GM12878 (cell line): ENCODE measurements around the gene HAUS7. TPM values are rescaled to one million over a fixed set of nuclear protein-coding genes. Genes with fewer than 3 reads are reported as not detected.

Experiments used
- ATAC-seq: fragments of 200-7000 bp; cut with Tn5 transposase; 3 replicates; pipeline ENCODE4 v1.9.1; 2020; ENCODE audit warnings: mild to moderate bottlenecking, moderate library complexity
- BruUV-seq: library from RNA; stranded (reverse); fragments of 400-500 nt; replicated peaks from 2 replicates; lab custom pipeline; 2021; lab: Mats Ljungman, UMichigan
- CTCF ChIA-PET: fragments of 300-600 bp; sonication (Branson Sonifier 250); formaldehyde crosslinking; extraction: SDS; loops from one replicate; lab custom pipeline; 2021; ENCODE audit warnings: inconsistent platforms; lab: Yijun Ruan, JAX
- POLR2A ChIA-PET: fragments of 350-600 bp; formaldehyde crosslinking; extraction: SDS; loops from one replicate; lab custom pipeline; 2021; ENCODE audit warnings: inconsistent platforms; lab: Charles Lee
- RAD21 ChIA-PET: fragments of 300-600 bp; sonication (Branson Sonifier 250); formaldehyde crosslinking; loops from one replicate; lab custom pipeline; 2023; ENCODE audit warnings: antibody characterized with exemption; ENCODE audit not compliant: unreplicated experiment; lab: Charles Lee
- SMC1A ChIA-PET: fragments of 300-600 bp; sonication (Branson Sonifier 250); formaldehyde crosslinking; loops from one replicate; lab custom pipeline; 2023; ENCODE audit not compliant: unreplicated experiment, uncharacterized antibody; lab: Charles Lee
- DNase-seq: peaks from one replicate; pipeline ENCODE4 v3.0.0-alpha.2; 2011; ENCODE audit warnings: low read depth, low spot score
- FAIRE-seq: peaks from 3 replicates; lab custom pipeline; 2011; peaks lifted over from hg19 to GRCh38; lab: Jason Lieb, UNC
- H2AFZ ChIP-seq: 2 replicates; pipeline ENCODE4 v1.6.0; 2011; ENCODE audit warnings: low read depth, low read length, control low read depth; ENCODE audit not compliant: control insufficient read depth
- H3K27ac ChIP-seq: 2 replicates; pipeline ENCODE4 v1.5.1; 2011; ENCODE audit warnings: control low read depth; ENCODE audit not compliant: control insufficient read depth, insufficient read depth
- H3K27me3 ChIP-seq, 2 experiments: replicated peaks in 1 of 2; 2 replicates each; pipeline versions ENCODE4 v1.6.0 to v1.6.1; 2011; ENCODE audit warnings: low read length in 1 of 2; ENCODE audit not compliant: control insufficient read depth in 2 of 2, insufficient read depth in 2 of 2
- H3K36me3 ChIP-seq, 2 experiments: 2 replicates each; pipeline ENCODE4 v1.5.1; 2011; ENCODE audit warnings: low read length in 1 of 2; ENCODE audit not compliant: control insufficient read depth in 2 of 2, insufficient read depth in 2 of 2
- H3K4me1 ChIP-seq: 2 replicates; pipeline ENCODE4 v1.6.1; 2011; ENCODE audit warnings: mild to moderate bottlenecking, low read length, moderate library complexity, mixed read lengths; ENCODE audit not compliant: control insufficient read depth, insufficient read depth
- H3K4me2 ChIP-seq: 2 replicates; pipeline ENCODE4 v1.6.0; 2011; ENCODE audit warnings: control low read depth; ENCODE audit not compliant: control insufficient read depth, insufficient read depth
- H3K4me3 ChIP-seq: fragments of 200-600 bp; sonication (generic); 2 replicates; pipeline ENCODE4 v1.5.1; 2016
- H3K79me2 ChIP-seq: 2 replicates; pipeline ENCODE4 v1.6.0; 2011; ENCODE audit warnings: low read length; ENCODE audit not compliant: control insufficient read depth, insufficient read depth
- H3K9ac ChIP-seq: 2 replicates; pipeline ENCODE4 v1.8.0; 2011; ENCODE audit warnings: low read length, control low read depth, mixed read lengths; ENCODE audit not compliant: control insufficient read depth, insufficient read depth
- H3K9me3 ChIP-seq: replicated peaks from 3 replicates; pipeline ENCODE4 v1.5.1; 2011; ENCODE audit warnings: mild to moderate bottlenecking, low read length; ENCODE audit not compliant: control insufficient read depth, insufficient read depth
- H4K20me1 ChIP-seq: 2 replicates; pipeline ENCODE4 v1.6.0; 2011; ENCODE audit not compliant: control insufficient read depth, insufficient read depth
- ATF7 ChIP-seq: fragments of 450-650 bp; IDR thresholded peaks from 2 replicates; pipeline ENCODE4 v1.6.1; 2016; ENCODE audit warnings: low read depth, mild to moderate bottlenecking
- BCL11A ChIP-seq: IDR thresholded peaks from 2 replicates; pipeline ENCODE4 v1.6.1; 2011; ENCODE audit warnings: low read depth, low read length
- BHLHE40 ChIP-seq, 2 experiments: fragments of 450-650 bp in 1 of 2; IDR thresholded peaks; 2 replicates each; pipeline ENCODE4 v1.6.1; 2011 to 2017; ENCODE audit warnings: low read depth in 2 of 2, borderline replicate concordance in 1 of 2, improper control_type of control experiment in 1 of 2, low read length in 1 of 2, mild to moderate bottlenecking in 1 of 2
- BRCA1 ChIP-seq: IDR thresholded peaks from 2 replicates; pipeline ENCODE4 v1.6.1; 2011; ENCODE audit warnings: low read depth, low read length, improper control_type of control experiment
- CBX5 ChIP-seq: sonication (generic); IDR thresholded peaks from 2 replicates; pipeline ENCODE4 v1.6.1; 2016; ENCODE audit warnings: low read depth, moderate library complexity, mild to moderate bottlenecking, inconsistent platforms
- DPF2 ChIP-seq: fragments of 450-650 bp; IDR thresholded peaks from 2 replicates; pipeline ENCODE4 v1.6.1; 2017; ENCODE audit warnings: mild to moderate bottlenecking
- EGR1 ChIP-seq, 2 experiments: IDR thresholded peaks; 1 replicate in 1 of 2; 2 replicates in 1 of 2; pipeline ENCODE4 v1.6.1; 2011 to 2012; ENCODE audit warnings: low read depth in 2 of 2, low read length in 2 of 2, borderline replicate concordance in 1 of 2, mild to moderate bottlenecking in 1 of 2, moderate library complexity in 1 of 2
- FOXM1 ChIP-seq: IDR thresholded peaks from 2 replicates; pipeline ENCODE4 v1.6.1; 2012; ENCODE audit warnings: low read depth, mild to moderate bottlenecking, inconsistent platforms, low read length, moderate library complexity
- HDGF ChIP-seq: fragments of 450-650 bp; IDR thresholded peaks from 2 replicates; pipeline ENCODE4 v1.6.1; 2016; ENCODE audit warnings: antibody characterized with exemption
- KDM1A ChIP-seq: fragments of 200-600 bp; sonication (generic); IDR thresholded peaks from 2 replicates; pipeline ENCODE4 v1.6.1; 2016; ENCODE audit warnings: borderline replicate concordance
- MEF2B ChIP-seq: fragments of 450-650 bp; IDR thresholded peaks from 2 replicates; pipeline ENCODE4 v1.6.1; 2018; ENCODE audit warnings: mild to moderate bottlenecking, moderate library complexity; ENCODE audit not compliant: partially characterized antibody, poor library complexity, severe bottlenecking
- MYC ChIP-seq: IDR thresholded peaks from 2 replicates; pipeline ENCODE4 v1.6.1; 2011; ENCODE audit warnings: mild to moderate bottlenecking, low read length, moderate library complexity, inconsistent platforms; ENCODE audit not compliant: insufficient read depth, insufficient replicate concordance, insufficient read length, severe bottlenecking
- NR2C2 ChIP-seq: IDR thresholded peaks from 2 replicates; pipeline ENCODE4 v1.6.1; 2011; ENCODE audit warnings: borderline replicate concordance, low read depth; ENCODE audit not compliant: control insufficient read depth, insufficient read length
- POU2F2 ChIP-seq: IDR thresholded peaks from 3 replicates; pipeline ENCODE4 v1.6.1; 2011; ENCODE audit warnings: low read depth, mild to moderate bottlenecking, low read length, borderline replicate concordance
- USF2 ChIP-seq: IDR thresholded peaks from 2 replicates; pipeline ENCODE4 v1.6.1; 2011; ENCODE audit warnings: low read depth, low read length, improper control_type of control experiment, borderline replicate concordance
- ZNF274 ChIP-seq: IDR thresholded peaks from one replicate; pipeline ENCODE4 v1.8.0; 2011; ENCODE audit not compliant: insufficient read length, insufficient read depth
- WGBS: methylation state at CpG from one replicate; pipeline ENCODE4 v1.1.6; 2016; ENCODE audit warnings: low lambda C conversion rate; ENCODE audit not compliant: insufficient replicate concordance, insufficient coverage; ENCODE audit errors: missing lambda C conversion rate; 5-methylcytosine and 5-hydroxymethylcytosine counted together
- in situ Hi-C: fragments of 300-500 bp; cut with MboI; formaldehyde crosslinking; loops from 9 replicates; pipeline ENCODE4 v1.14.3; 2018; ENCODE audit warnings: mixed read lengths
- intact Hi-C: fragments of 100-400 bp; cut with micrococcal nuclease; formaldehyde crosslinking; loops from one replicate; pipeline ENCODE4 v1.14.2; 2022; ENCODE audit not compliant: unreplicated experiment
- polyA plus RNA-seq, 11 experiments: library from polyadenylated mRNA; depleted of rRNA in 4 of 11; unstranded in 6 of 11; stranded (reverse) in 5 of 11; fragments of >200 nt; fragmentation: Nextera tagmentation in 4 of 11; fragmentation: Illumina TruSeq in 1 of 11; extraction: Ambion mirVana in 4 of 11; extraction: Trizol in 1 of 11; gene quantifications; 1 replicate in 1 of 11; 2 replicates in 10 of 11; pipeline versions ENCODE4 v1.2.1 to v1.2.3, GENCODE V29; 2011 to 2016; ENCODE audit warnings: inconsistent platforms in 2 of 11, missing spikeins in 2 of 11, low read depth in 1 of 11
- total RNA-seq, 4 experiments: library from RNA; depleted of rRNA in 3 of 4; stranded (reverse); fragments of >200 nt in 3 of 4; fragmentation: Illumina TruSeq in 1 of 4; extraction: Trizol in 1 of 4; gene quantifications; 2 replicates each; pipeline versions ENCODE4 v1.2.1 to v1.2.3, GENCODE V29; 2013 to 2021
- TF ChIP-seq, protein P1 (sequence below): fragments of 450-650 bp; IDR thresholded peaks from 2 replicates; pipeline ENCODE4 v1.6.1; 2018; ENCODE audit warnings: mild to moderate bottlenecking, low read depth, moderate library complexity; ENCODE audit not compliant: partially characterized antibody

HAUS7 gene
- total and polyA plus RNA-seq, 10 of the 15 experiments (the other 5 are each of a cell fraction or from before 2014, with no cell fraction given): 6.7 to 63.3 (median 24.1) TPM

DNA sequence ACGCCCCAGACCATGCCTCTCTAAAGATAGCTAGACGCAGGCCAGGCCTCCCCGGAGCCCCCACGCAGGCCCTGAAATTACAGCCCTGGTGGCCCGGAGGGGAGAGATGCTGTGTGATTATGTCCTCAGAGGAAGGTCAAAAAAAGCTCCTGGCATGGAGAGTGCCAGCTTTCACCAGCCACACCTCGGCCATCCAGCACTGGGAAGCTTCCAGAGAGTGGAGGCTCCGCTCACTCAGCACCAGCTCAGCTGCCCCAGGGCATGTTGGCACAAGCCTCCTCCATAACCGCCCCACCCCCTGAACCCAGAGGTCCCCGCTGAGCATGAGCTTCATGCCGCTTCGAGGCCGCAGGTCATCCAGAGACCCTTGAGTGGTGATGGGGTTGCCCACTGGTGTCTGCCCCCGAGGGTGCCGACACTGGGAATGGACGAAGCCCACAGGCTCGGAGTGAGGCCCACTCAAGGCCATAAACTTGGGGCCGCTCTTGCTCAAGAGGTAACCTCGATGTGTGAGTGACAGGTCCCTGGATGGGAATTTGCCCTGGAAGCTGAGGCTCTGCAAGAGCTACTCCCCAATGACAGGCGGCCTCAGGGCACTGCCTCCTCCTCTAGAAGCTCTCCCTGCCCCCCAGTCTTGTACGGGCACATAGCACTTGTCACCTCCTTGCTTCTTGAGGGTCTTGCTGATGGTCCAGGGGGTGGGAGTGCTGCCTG lies 20.0 kb upstream of the HAUS7 start:
- no peaks in the 10 kb centered on the region for H3K36me3 ChIP-seq
- 38% methylated on average over 20 of the region's 20 CpGs for WGBS
- TF ChIP-seq POU2F2 (no peak), ZNF274 (no peak), KDM1A (no peak), FOXM1 (no peak), USF2 (no peak), NR2C2 (no peak), MYC (no peak), MEF2B (no peak), BHLHE40 (IDR thresholded peaks at IDR 0.05; ENCODE audit: borderline replicate concordance in 1 of 2, low read depth in 2 of 2, low read length in 1 of 2) (no peak), ATF7 (no peak), DPF2 (no peak), BRCA1 (no peak), BCL11A (no peak), HDGF (no peak), CBX5 (no peak), EGR1 (IDR thresholded peaks at IDR 0.05; ENCODE audit: borderline replicate concordance in 1 of 2, low read depth in 2 of 2, low read length in 2 of 2) (no peak)
- TF ChIP-seq, protein P1, sequence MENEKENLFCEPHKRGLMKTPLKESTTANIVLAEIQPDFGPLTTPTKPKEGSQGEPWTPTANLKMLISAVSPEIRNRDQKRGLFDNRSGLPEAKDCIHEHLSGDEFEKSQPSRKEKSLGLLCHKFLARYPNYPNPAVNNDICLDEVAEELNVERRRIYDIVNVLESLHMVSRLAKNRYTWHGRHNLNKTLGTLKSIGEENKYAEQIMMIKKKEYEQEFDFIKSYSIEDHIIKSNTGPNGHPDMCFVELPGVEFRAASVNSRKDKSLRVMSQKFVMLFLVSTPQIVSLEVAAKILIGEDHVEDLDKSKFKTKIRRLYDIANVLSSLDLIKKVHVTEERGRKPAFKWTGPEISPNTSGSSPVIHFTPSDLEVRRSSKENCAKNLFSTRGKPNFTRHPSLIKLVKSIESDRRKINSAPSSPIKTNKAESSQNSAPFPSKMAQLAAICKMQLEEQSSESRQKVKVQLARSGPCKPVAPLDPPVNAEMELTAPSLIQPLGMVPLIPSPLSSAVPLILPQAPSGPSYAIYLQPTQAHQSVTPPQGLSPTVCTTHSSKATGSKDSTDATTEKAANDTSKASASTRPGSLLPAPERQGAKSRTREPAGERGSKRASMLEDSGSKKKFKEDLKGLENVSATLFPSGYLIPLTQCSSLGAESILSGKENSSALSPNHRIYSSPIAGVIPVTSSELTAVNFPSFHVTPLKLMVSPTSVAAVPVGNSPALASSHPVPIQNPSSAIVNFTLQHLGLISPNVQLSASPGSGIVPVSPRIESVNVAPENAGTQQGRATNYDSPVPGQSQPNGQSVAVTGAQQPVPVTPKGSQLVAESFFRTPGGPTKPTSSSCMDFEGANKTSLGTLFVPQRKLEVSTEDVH: no peak
- no TSS peak for BruUV-seq
- no peaks in the 10 kb centered on the region for H3K79me2 ChIP-seq
- no peak overlapping the region for H3K9ac ChIP-seq
- H3K27ac ChIP-seq: no peak overlapping the region
- H4K20me1 ChIP-seq: no peaks in the 10 kb centered on the region
- ChIA-PET SMC1A (interaction anchor here (0.6 to 1.1 kb wide), 2 partner anchors 12 to 16 kb away, joined by 3 read pairs; no protein-coding TSS in a partner anchor), POLR2A (no interaction called here), RAD21 (no interaction called here), CTCF (no interaction called here)
- no peak overlapping the region for H3K4me3 ChIP-seq
- no peaks in the 10 kb centered on the region for H3K4me1 ChIP-seq
- H3K27me3 ChIP-seq: no peaks in the 10 kb centered on the region
- no peak overlapping the region for H2AFZ ChIP-seq
- in situ Hi-C loops: no loop called here
- intact Hi-C loops: no loop called here
- H3K9me3 ChIP-seq: no peaks in the 10 kb centered on the region
- FAIRE-seq (no peak), DNase-seq (no peak), ATAC-seq (no peak)
- no peak overlapping the region for H3K4me2 ChIP-seq
